Kidney epithelial cell (primary cell): Measurements from ENCODE around the gene TIGD3. TPM values are rescaled to one million over a fixed set of nuclear protein-coding genes. Genes with fewer than 3 reads are reported as not detected.

Experiments used
- DNase-seq: peaks from one replicate; pipeline ENCODE4 v3.0.0-alpha.2; 2010; ENCODE audit warnings: low read depth
- H3K27me3 ChIP-seq: 2 replicates; pipeline ENCODE4 v1.6.0; 2011; ENCODE audit warnings: low read length; ENCODE audit not compliant: control insufficient read depth, insufficient read depth
- H3K36me3 ChIP-seq: 2 replicates; pipeline ENCODE4 v1.5.1; 2011; ENCODE audit warnings: low read length; ENCODE audit not compliant: control insufficient read depth, insufficient read depth
- H3K4me3 ChIP-seq: 2 replicates; pipeline ENCODE4 v1.5.1; 2011; ENCODE audit warnings: low read depth, mild to moderate bottlenecking, control low read depth, low read length
- CTCF ChIP-seq: IDR thresholded peaks from 2 replicates; pipeline ENCODE4 v1.5.1; 2011; ENCODE audit warnings: mild to moderate bottlenecking, moderate library complexity, low read length, control low read depth, inconsistent platforms; ENCODE audit not compliant: insufficient read depth, poor library complexity, severe bottlenecking
- total RNA-seq: library from RNA; depleted of rRNA; stranded (reverse); fragments of >200 nt; gene quantifications from 2 replicates; pipeline ENCODE4 v1.2.3, GENCODE V29; 2015

TIGD3 gene
- total RNA-seq, 1 donor from 2014 or later = 1.3 TPM

- DNase-seq = no peak
- Histone ChIP-seq H3K4me3 (no peak overlapping the region), H3K27me3 (no peaks in the 10 kb centered on the region), H3K36me3 (no peaks in the 10 kb centered on the region)
- no peak for TF ChIP-seq CTCF
Observed at GRCh38 chr11:65394125-65394536, 39.6 kb downstream of the TIGD3 start.

DNA sequence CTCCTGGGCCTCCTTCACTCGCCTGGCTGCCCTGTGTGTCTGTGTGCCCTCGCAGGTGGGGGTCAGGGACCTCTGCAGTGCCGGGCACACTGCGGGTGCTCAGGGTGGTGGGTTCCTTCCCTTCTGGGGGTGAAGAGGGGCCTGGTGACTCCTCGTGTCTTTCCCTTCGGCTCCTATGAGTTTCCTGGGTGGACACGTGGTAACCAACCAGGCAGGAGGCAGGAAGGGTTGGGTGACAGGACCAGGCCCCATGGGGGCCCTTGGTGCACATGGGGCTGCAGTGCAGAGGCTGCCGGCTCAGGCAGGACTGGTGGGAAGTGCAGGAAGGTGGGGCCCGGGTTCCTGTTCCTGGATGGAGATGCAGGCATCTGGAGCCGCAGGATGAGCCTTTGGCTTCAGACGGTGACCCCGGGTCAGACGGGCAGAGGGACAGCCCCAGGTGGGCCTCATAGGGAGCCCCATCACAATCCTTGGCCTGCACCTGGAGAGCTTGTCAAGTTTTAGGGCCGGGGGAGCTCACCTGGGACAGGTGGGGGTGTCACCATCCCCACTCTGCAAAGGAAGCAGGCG, 41.5 kb downstream of the TIGD3 start:
- Histone ChIP-seq H3K27me3 (no peaks in the 10 kb centered on the region), H3K36me3 (peaks cover 4% of the 10 kb centered on the region), H3K4me3 (no peak overlapping the region)
- DNase-seq = no peak
- TF ChIP-seq CTCF = no peak

DNA sequence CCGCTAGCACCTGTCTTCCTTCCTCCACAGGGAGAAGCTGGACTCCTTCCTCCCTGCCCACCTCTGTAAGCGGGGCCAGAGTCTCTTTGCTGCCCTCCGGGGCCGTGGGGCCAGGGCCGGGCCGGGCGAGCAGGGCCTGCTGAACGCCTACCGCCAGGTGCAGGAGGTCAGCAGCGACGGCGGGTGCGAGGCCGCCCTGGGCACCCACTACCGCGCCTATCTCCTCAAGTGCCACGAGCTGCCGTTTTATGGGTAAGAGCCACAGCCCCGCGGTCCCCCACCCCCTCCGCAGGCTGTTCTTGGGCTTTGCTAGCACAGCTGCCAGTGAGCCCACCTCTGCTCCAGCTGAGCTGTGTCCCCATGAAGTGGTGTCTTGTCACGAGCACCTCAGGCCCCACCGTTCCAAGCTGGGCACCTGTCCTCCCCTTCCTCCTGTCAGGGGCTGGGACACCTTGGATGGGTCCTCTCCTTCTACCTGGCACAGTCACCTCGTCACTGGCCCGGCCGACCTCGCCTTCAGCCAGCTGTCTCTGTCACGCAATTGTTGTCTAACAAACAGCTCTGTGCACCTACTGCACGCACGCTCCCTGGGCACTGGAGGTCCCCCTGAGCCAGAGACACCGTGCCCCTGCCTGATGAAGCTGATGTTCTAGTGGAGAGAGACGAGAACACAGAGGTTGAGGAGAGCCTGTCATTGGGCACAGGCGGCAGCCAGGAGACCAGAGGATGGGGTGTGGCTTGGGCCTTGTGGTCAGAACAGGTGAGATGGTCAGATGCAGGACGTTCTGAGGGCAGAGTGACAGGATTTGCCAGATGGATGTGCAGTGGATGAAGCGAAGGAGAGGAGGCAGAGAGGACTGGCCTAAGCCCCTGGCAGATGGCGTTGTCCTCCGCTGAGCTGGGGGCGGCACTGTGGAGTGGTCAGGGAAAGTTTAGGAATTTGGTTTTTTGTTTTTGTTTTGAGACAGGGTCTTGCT, 42.5 kb downstream of the TIGD3 start:
- TF ChIP-seq CTCF = no peak
- Histone ChIP-seq H3K27me3 (no peaks in the 10 kb centered on the region), H3K4me3 (no peak overlapping the region), H3K36me3 (peaks cover 4% of the 10 kb centered on the region)
- no peak for DNase-seq

DNA sequence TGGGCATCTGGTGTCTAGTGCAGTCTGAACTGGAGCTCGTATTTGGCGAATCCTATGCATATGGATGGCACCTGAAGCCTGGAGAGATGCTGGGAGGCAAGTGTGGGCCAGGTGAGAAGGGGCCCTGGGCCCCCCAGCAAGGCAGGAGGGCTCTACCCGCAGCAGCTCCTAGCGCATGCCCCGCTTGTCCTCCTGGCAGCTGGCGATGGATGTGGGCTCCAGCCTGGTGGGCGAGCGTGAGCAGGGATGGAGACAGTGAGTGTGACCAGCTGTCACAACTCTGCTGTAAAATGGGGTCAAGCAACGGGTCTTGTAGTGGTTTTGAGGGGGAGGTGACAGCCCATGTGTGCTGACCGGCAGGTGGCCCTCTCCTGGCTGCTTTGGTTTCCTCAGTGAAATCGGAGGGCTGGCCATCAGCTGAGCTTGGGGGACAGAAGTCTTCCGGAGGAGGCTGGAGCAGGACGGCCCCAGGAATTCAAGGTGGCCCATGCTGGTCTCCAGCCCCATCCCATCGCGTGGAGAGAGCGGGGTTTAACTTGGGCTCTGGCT, 43.9 kb downstream of the TIGD3 start:
- H3K36me3 ChIP-seq = peaks cover 4% of the 10 kb centered on the region
- no peak for DNase-seq
- no peak overlapping the region for H3K4me3 ChIP-seq
- TF ChIP-seq CTCF = no peak
- no peaks in the 10 kb centered on the region for H3K27me3 ChIP-seq

- peaks cover 4% of the 10 kb centered on the region for H3K36me3 ChIP-seq
- no peaks in the 10 kb centered on the region for H3K27me3 ChIP-seq
- TF ChIP-seq CTCF = no peak
- H3K4me3 ChIP-seq = no peak overlapping the region
- no peak for DNase-seq
Observed at GRCh38 chr11:65399249-65399648, 44.7 kb downstream of the TIGD3 start.
